Measurements from ENCODE around the gene COL4A5. TPM values are rescaled to one million over a fixed set of nuclear protein-coding genes. Genes with fewer than 3 reads are reported as not detected.
"Not testable (repeated sequence)": the region's sequence is repeated elsewhere in the genome, so short reads cannot be mapped to it uniquely, and the experiment has no call there.

The COL4A5 gene
- total RNA-seq: not detected

DNA sequence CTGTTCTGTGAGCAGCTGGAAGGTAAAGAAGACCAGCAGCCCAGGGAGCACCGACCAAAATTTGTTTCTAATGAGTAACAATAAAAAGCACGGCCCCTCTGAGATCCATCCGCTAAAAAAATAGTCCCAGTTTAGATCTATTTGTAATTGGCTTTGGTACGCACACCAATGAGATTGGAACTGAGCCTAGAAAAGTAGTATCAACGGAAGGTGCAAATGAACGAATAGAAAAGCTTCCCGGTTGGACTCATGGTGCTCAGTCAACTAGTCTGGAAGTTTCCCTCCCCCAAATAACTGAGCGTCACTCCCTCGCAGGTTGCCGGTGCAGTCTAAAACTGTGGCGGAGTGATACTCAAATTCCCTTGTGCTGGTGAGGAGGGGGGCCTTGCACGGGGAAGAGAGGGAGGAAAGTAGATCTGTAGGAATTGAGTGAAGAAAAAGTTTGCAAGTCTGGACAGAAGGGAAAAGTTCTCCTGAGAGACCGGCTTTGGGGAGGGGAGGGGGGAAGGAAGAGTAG lies at the start of gene COL4A5:
TSS of gene COL4A5 (plus strand) at position 413 of the 517 bp plus-strand sequence. CDS start 288 bp downstream, outside the sequence.
- Histone ChIP-seq H3K9me3 (ENCODE audit: low read depth, low read length) (no peaks in the 10 kb centered on the region), H3K4me3 (ENCODE audit: low read length) (no peak within 1 kb of the TSS), H3K27me3 (ENCODE audit: insufficient read depth, low read length) (peaks cover 27% of the 10 kb centered on the region), H3K4me1 (ENCODE audit: insufficient read depth, low read length) (no peaks in the 10 kb centered on the region)

DNA sequence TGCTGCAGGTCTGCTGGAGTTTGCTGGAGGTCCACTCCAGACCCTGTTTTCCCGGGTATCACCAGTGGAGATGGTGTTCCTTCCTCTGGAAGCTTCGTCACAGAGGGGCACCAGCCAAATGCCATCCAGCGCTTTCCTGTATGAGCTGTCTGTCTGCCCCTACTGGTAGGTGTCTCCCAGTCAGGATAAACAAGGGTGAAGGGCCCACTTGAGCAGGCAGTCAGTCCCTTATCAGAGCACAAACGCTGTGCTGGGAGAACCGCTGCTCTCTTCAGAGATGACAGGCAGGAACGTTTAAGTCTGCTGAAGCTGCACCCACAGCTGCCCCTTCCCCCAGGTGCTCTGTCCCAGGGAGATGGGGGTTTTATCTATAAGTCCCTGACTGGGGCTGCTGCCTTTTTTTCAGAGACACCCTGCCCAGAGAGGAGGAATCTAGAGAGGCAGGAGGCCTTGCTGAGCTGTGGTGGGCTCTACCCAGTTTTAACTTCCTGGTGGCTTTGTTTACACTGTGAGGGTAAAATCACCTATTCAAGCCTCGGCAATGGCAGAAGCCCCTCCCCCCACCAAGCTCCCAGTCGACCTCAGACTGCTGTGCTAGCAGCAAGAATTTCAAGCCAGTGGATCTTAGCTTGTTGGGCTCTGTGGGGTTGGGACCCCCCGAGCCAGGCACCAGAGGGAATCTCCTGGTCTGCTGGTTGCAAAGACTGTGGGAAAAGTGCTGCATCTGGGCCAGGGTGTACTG lies 48.5 kb upstream of the COL4A5 start:
- not testable (repeated sequence) for H3K4me1 ChIP-seq (ENCODE audit: insufficient read depth, low read length); H3K27me3 ChIP-seq (ENCODE audit: insufficient read depth, low read length); H3K9me3 ChIP-seq (ENCODE audit: low read depth, low read length); H3K4me3 ChIP-seq (ENCODE audit: low read length)

DNA sequence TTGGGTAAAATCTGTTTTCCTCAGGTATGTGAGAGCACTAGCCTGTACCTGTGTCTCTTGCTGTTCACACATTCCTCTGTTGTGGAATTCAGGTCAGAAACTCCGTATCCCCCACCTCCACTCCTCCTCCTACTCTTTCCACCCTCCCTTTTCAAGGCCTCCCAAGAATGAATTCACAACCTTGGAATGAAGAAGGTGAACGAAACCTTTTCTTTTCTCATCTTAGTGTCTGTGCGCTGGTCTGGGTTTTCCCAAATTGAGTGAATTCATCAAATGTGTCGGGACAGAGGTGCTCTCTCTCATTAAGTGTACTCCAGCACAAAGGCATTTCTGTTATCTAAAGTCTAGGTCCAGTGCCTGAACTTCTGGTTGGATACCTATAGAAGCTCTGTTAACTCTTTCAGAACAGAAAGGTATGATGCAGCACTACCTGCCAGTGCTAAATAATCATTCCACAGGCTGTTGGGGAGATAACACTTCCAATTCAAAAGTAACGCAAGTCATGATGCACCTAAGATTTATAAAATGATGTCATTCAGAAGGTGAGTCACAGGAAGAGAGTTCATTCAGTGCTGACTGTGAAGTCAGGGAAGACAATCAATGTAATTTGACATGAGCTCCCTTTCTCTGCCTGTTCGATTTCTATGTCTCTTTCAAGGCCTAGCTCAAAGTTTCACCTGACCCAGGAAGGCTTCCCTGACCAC lies 43.3 kb upstream of the COL4A5 start:
- Histone ChIP-seq H3K27me3 (ENCODE audit: insufficient read depth, low read length) (no peaks in the 10 kb centered on the region), H3K4me3 (ENCODE audit: low read length) (no peak overlapping the region), H3K4me1 (ENCODE audit: insufficient read depth, low read length) (no peaks in the 10 kb centered on the region), H3K9me3 (ENCODE audit: low read depth, low read length) (no peaks in the 10 kb centered on the region)

DNA sequence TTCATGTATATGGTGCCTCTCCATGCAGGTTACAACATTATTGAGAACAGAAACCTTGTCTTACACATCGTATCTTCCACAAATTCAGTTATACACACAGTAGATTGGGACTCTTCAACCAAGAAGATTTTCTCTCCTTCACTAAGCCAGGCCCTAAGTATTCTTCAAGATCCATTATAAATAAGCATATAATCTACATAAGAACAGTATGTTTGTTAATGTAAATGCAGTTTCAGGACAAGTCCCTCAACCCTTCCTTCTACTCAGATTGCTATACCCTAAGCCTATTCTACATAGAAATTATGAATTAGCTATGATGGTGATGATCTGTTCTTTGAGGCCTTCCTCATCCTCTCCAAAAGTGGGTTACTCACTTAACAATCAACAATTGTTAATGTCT lies 42.7 kb upstream of the COL4A5 start:
- no peaks in the 10 kb centered on the region for H3K4me1 ChIP-seq (ENCODE audit: insufficient read depth, low read length)
- no peak overlapping the region for H3K4me3 ChIP-seq (ENCODE audit: low read length)
- no peaks in the 10 kb centered on the region for H3K9me3 ChIP-seq (ENCODE audit: low read depth, low read length)
- H3K27me3 ChIP-seq (ENCODE audit: insufficient read depth, low read length): no peaks in the 10 kb centered on the region

DNA sequence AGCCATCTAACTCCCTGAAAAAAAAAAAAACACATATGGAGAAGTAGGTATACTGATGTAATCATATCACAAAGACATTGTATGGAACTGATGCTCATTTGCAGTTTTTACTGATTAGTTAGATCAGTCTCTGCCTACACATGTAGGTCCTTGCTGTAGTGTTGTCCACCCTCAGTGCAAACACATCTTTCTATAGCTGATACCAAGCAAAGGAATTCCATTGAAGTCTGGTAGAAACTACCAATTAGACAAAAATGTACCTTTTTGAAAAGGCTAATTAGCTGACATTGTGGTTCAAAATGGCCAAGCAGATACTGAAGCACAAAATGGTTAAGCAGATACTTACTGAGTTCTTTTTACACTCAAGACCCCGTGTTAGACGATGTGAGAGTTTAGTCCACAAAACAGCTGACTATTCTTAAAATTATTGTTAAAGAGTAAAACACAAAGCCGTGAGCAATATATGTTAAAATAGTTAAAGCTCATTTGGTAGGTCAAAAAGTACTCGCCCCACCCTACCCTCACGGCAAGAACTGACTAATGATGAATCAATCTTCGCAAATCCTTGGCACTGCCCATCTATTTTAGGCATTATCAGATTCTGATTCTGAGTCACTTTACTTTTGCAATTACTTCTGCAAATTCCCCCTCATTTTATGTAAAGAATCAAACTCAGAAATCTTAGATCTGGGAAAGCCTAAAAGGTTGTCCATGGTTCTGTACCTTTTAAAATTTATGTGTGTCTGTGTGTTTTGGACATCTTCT lies 41.8 kb upstream of the COL4A5 start:
- Histone ChIP-seq H3K9me3 (ENCODE audit: low read depth, low read length) (no peaks in the 10 kb centered on the region), H3K4me1 (ENCODE audit: insufficient read depth, low read length) (no peaks in the 10 kb centered on the region), H3K4me3 (ENCODE audit: low read length) (no peak overlapping the region), H3K27me3 (ENCODE audit: insufficient read depth, low read length) (no peaks in the 10 kb centered on the region)

DNA sequence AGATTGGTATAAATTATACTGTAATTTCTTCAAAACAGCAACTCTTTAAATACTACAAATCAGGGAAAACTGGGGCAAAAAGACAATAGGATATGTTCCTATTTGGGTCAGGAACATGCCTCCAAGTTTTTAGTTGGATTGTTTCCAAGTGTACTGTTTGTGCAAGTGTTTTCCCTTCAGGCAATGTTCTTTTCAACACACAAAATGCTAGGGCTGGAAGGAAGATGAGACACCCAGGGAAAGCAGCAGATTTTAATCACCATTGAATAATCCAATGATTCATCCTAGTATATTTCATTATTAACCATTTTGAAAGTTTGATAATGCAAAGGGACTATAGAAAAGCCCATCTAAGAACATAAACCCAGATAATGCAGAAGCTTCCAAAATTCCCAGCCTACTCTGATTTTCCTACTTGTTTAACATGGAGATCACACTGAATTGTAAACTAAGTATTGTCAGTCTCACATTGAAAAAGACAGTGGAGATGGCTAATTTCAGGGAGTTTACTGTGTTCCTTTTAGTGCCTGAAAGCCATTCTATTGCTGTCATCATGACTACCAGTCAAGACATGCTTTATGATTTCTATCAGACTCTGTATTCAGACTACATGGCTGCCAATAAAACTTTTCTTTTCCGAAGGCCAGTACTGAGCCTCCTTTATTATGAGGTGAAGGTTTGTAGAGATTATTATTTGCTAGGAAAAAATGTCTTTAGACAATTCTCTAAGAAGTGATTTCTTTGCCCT lies 40.0 kb upstream of the COL4A5 start:
- no peaks in the 10 kb centered on the region for H3K9me3 ChIP-seq (ENCODE audit: low read depth, low read length)
- H3K4me3 ChIP-seq (ENCODE audit: low read length): no peak overlapping the region
- no peaks in the 10 kb centered on the region for H3K27me3 ChIP-seq (ENCODE audit: insufficient read depth, low read length)
- no peaks in the 10 kb centered on the region for H3K4me1 ChIP-seq (ENCODE audit: insufficient read depth, low read length)

DNA sequence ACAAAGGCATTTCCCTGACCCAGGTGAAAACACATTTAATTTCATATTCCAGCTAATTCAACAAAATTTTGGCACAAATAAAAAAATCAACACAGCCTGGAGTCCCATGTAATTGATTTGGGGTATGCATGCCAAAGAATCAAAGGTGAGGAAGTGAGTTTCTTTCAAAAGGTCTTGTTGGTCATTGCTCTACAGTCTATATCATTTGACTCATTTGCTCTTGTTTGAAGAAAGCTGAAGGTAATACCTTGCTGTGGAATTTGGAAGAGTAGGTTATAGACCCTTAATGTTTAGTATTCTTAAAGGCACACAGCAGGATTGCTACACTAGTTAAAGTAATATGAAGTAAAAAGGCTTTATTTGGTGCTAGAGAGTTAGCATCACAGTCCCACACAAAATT lies 26.9 kb upstream of the COL4A5 start:
- Histone ChIP-seq H3K9me3 (ENCODE audit: low read depth, low read length) (no peaks in the 10 kb centered on the region), H3K4me3 (ENCODE audit: low read length) (no peak overlapping the region), H3K27me3 (ENCODE audit: insufficient read depth, low read length) (no peaks in the 10 kb centered on the region), H3K4me1 (ENCODE audit: insufficient read depth, low read length) (no peaks in the 10 kb centered on the region)

DNA sequence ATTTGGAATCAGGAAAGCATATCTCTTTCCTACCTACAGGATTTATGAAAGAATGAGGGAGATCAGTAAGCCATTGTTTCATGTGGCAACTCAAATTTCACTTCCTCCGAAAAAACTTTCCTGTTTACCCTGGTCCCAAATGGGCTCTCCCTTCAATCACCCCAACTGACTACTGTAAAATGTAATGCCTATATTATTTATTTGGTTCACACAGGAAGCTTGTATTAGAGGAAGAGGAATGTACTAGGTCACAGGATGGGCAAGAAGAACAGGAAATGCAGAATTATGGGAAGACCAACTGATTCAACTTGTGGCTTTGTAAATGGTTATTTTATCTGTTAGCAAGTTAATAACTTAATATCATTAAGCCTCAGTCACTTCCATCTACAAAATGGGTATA lies 24.5 kb upstream of the COL4A5 start:
- Histone ChIP-seq H3K27me3 (ENCODE audit: insufficient read depth, low read length) (no peaks in the 10 kb centered on the region), H3K9me3 (ENCODE audit: low read depth, low read length) (no peaks in the 10 kb centered on the region), H3K4me1 (ENCODE audit: insufficient read depth, low read length) (no peaks in the 10 kb centered on the region), H3K4me3 (ENCODE audit: low read length) (no peak overlapping the region)

DNA sequence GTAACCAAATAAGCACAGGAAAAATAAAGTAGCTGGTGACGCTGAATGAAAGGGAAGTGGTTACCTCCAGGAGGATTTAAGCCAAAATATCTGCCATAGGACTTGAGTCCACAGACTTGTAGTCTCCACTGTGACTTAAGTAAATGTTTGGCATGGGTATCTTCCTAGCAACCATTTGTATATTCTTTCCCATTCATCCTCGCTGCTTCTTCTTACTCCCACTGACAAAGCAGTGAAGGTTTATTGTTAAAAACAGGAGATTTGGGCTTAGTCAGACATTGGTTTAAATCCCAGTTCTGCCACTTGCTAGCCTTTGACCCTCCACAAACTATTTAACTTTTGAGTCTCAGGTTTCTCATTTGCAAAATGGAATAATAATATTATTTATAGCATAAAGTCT lies 23.7 kb upstream of the COL4A5 start:
- Histone ChIP-seq H3K27me3 (ENCODE audit: insufficient read depth, low read length) (no peaks in the 10 kb centered on the region), H3K4me3 (ENCODE audit: low read length) (no peak overlapping the region), H3K4me1 (ENCODE audit: insufficient read depth, low read length) (no peaks in the 10 kb centered on the region), H3K9me3 (ENCODE audit: low read depth, low read length) (no peaks in the 10 kb centered on the region)

DNA sequence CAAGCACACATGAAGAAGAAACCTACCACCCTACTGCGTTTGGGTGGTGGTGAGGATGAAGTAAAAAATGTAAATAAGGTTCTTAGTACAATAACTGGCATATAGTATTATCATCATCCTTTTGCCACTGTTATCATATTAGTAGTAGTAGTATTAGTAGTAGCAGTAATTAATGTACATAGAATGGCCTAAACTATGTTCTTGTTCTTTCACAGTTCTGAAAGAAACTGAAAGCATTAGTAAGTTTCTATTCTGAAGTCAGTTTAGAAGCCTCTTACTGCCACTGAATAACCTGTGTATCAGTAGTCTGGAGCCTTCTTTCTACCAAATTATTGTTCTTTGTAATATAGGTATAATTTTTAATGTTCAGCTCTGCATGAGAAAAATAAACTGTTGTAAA lies 22.4 kb upstream of the COL4A5 start:
- Histone ChIP-seq H3K4me1 (ENCODE audit: insufficient read depth, low read length) (no peaks in the 10 kb centered on the region), H3K9me3 (ENCODE audit: low read depth, low read length) (no peaks in the 10 kb centered on the region), H3K27me3 (ENCODE audit: insufficient read depth, low read length) (no peaks in the 10 kb centered on the region), H3K4me3 (ENCODE audit: low read length) (no peak overlapping the region)

DNA sequence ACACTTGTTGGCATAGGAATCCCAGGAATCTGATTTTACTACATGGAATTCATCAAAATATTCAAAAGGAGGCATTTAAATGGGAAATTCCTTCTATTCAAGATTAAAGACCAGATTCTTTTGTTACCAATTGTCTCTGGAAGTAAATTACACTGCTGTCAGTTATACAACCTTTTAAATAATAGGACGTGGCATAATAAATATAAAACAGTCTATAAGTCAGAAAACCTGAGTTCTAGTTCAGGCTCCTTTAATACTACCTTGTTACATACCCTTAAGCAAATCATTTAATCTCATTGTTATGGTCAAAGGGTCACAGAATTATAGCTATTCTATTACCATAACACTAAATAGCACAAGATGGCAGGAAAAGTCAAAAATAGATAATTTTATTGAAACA lies 20.2 kb upstream of the COL4A5 start:
- H3K4me1 ChIP-seq (ENCODE audit: insufficient read depth, low read length): no peaks in the 10 kb centered on the region
- no peak overlapping the region for H3K4me3 ChIP-seq (ENCODE audit: low read length)
- H3K27me3 ChIP-seq (ENCODE audit: insufficient read depth, low read length): no peaks in the 10 kb centered on the region
- H3K9me3 ChIP-seq (ENCODE audit: low read depth, low read length): no peaks in the 10 kb centered on the region

DNA sequence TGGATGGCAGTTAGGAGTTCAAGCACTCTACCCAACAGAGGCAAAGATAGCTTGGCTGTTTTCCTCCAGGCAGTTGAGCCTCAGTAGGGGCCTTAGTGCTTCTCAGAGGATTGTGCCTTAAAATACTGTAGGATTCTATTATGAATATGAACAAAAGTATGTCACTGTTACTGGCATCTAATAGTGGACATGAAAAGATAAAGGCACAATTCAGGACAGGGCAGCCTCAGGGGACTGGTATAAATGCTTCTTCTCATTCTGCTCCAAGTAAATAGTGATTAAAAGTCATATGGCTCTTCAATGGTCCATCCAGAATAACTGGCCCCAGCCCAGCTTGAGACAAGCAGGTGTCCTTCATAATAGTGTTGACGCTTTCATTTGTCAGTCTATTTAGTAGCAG lies 19.2 kb upstream of the COL4A5 start:
- Histone ChIP-seq H3K4me3 (ENCODE audit: low read length) (no peak overlapping the region), H3K4me1 (ENCODE audit: insufficient read depth, low read length) (no peaks in the 10 kb centered on the region), H3K9me3 (ENCODE audit: low read depth, low read length) (no peaks in the 10 kb centered on the region), H3K27me3 (ENCODE audit: insufficient read depth, low read length) (no peaks in the 10 kb centered on the region)

DNA sequence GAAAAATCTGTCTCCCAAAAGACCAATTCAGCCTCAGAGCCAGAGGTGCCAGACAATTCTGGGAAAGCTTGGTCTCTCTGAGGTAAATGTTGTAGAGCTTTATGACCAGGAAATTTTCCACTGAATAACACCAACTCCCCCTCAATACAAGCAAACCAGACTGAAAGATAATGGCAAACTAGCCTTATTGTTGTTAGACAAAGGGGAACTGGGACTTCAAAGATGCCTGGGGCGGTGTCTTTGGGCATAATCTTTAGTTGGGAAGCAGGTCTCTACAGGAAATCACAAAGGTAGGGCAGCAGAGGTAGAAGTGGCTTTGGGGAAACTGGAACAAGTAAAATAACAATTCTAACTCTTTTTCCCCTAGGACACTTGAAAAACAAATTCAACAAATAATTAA lies 13.4 kb upstream of the COL4A5 start:
- Histone ChIP-seq H3K4me1 (ENCODE audit: insufficient read depth, low read length) (no peaks in the 10 kb centered on the region), H3K4me3 (ENCODE audit: low read length) (no peak overlapping the region), H3K27me3 (ENCODE audit: insufficient read depth, low read length) (no peaks in the 10 kb centered on the region), H3K9me3 (ENCODE audit: low read depth, low read length) (no peaks in the 10 kb centered on the region)

DNA sequence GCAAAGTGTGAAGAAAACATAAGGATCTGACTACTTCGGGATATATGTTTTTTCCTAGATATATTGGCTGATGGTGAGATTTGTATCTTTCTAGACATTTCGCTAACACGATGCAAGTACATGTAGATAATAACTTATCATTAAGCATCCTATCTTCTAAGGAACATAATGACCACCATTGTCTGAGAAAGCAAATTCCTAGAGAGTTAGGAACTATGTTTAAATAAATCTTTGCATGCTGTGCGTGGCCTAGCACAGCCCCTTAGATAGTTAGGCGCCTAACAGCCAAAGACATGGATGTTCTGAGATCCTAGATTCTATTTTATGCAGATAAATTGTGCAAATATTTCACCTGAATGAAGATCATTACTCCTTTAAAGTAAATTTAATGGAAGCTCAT lies 4.4 kb upstream of the COL4A5 start:
- Histone ChIP-seq H3K4me1 (ENCODE audit: insufficient read depth, low read length) (no peaks in the 10 kb centered on the region), H3K9me3 (ENCODE audit: low read depth, low read length) (no peaks in the 10 kb centered on the region), H3K4me3 (ENCODE audit: low read length) (no peak overlapping the region), H3K27me3 (ENCODE audit: insufficient read depth, low read length) (peaks cover 18% of the 10 kb centered on the region)

All from mononuclear cell (primary cell).